NCI-H526 treated with DMSO at 0.1 percent for 48 hours (cell line): ENCODE results near the gene MIOS.

Source experiments
- DNase-seq: peaks from one replicate; lab custom pipeline; 2025; lab: John Stamatoyannopoulos, UW

The MIOS gene

DNA sequence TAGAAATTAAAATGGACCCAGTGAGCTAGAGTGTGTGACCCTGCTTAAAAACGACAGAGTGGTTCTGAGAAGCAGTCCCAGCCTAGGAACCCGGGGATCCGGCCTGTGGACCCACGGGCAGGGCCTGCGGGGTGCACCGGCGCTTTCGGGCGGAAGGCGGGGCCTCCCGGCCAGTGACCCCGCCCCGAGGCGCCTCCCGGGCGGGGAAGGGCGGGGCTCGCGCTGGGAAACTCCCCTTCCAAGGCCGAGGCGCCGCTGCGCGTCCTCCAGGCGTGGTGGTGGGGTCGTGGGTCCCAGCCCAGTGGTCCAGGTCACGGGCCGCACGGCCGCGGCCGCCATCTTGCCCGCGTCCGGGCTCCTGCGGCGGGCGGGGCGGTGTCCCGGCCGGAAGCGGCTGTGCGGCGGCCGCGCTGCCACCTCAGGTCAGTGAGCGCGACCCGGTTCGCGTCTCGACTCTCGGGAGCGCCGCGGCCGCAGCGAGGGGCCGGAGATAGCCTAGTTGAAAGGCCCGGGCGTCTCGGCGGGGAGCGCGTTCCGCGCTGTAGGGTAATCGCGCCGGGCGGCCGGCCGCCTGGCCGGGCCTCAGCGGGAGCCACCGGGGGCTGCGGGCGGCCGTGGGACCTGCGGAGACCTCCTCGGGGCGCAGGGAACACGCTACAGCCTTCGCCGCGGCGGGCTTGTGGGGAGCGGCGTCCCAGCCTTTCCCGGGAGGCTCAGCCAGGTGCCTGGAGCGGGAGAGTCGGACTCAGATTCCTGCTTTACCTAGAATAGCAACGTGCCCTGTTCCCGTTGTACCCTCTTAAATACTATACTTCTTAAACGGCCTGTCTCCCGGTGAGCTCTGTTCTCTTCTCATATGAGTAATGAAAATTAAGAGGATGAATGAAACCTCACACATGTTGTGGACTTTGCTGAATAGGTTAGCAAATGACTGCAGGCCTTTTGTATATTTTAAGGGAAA is at the start of gene MIOS:
Gene MIOS (plus strand): TSS at position 234 of the 961 bp plus-strand sequence. CDS start 5,592 bp downstream, outside the sequence.
- DNase-seq = peak; percentile 42

DNA sequence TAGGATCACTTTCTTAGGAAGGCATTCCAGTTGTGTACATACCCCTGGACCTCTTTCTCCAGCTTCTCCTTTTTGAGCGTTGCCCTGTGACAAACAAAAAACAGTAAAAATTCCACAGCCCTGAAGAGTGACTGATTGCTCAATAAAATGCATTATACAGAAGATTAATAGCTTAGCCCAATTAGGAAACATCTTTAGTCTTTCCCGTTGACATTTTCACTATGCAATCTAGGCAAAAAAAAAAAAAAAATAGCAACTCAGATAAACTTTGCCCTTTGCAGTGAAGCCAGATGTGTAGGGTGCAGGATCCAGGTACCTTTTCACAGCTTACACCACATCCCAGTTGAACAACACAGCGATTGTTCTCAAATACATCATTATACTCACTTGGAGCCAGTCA is 48.9 kb upstream of the MIOS start:
- no peak for DNase-seq

DNA sequence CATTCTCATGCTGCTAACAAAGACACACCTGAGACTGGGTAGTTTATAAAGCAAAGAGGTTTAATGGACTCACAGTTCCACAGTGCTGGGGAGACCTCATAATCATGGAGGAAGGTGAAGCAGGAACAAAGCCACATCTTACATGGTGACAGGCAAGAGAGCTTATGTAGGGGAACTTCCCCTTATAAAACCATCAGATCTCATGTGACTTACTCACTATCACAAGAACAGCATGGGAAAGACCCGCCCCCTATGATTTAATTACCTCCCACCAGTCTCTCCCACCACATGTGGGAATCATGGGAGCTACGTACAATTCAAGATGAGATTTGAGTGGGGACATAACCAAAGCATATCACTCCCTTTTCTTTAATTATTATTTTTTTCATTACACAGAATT is 47.6 kb upstream of the MIOS start:
- no peak for DNase-seq

DNA sequence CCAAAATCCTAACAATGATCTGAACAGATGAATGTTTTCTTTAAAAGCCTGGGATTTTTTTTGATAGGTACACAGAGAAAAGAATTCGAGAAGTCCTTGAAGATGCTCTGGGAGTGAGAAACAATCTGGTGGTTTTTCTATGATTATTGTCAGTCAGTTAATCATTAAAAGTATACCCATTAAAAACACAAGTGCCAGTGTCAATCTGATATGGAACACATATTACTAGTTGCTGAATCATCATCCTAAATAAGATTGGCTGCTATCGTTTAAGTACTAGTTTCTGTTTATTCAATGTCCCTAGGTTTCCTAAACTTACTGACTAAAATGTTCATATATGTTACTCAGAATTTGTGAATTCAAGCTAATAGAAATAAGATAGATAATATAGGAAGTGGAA is 47.2 kb upstream of the MIOS start:
- no peak for DNase-seq

DNA sequence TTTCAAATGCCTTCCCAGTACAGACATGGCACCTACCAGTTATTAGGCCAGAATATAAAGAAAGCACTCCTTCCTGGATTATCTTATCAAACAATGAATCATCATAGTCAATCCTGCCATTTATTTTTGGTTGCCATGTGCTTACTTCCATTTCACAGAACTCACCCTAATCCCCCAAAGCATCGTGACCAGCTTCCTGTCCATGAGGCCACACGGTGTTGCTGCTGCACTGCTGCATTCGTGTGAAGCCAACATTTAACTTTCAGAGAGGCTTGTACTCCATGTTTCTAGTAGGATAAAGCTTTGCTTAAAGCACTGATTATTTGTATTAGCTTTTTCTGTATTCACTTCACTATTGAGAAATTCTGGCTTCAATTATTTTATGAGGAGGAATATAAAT is 45.4 kb upstream of the MIOS start:
- DNase-seq = no peak

DNA sequence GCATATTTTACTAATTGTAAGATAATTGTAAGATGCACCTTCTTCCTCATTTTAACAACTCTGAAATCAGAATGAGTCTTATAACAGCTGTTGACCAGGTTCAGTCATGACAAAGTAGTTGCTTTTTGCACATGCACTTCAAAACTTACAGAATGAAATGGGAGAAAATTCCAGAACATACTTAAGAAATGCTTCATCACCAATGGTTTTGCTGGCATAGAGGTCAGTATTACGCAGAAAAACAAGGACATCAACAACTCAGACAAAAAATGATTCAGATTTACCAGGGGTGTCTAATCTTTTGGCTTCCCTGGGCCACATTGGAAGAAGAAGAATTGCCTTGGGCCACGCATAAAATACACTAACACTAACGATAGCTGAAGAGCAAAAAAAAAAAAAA is 44.3 kb upstream of the MIOS start:
- no peak for DNase-seq

DNA sequence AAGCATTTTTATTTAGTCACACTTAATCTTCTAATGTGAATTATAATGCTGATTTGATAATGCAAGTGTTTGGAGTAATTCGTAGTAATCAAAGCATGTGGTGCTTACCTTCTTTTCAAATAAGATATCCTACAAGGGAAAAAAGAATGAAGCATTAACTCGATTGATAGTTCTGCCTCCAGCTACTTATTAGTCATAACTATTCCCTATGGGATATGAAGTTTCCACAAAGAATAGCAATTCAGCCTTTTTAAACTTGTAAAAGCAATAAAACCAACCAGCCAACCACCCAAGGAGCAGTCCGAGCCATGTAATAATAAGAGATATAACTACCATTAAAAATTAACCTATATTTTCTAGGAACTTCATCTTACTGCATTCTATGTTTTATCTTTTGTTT is 42.6 kb upstream of the MIOS start:
- no peak for DNase-seq

DNA sequence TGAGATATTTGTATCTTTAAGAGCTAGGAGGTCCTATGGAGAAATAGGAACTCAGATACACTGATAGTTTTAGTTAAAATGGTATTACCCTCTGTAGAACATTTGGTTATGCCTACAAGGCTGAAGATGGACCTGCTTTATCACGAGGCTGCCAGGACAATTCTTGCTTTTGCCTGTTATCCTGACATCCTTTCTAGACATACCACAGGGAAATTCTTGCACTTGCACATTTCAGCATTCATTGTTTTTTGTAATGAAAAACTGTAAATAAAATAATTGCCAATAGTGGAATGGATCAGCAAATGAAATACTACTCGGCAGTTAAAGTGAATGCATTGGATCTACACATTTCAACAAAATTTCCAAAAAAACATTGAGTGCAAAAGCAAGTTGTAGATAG is 40.7 kb upstream of the MIOS start:
- no peak for DNase-seq

DNA sequence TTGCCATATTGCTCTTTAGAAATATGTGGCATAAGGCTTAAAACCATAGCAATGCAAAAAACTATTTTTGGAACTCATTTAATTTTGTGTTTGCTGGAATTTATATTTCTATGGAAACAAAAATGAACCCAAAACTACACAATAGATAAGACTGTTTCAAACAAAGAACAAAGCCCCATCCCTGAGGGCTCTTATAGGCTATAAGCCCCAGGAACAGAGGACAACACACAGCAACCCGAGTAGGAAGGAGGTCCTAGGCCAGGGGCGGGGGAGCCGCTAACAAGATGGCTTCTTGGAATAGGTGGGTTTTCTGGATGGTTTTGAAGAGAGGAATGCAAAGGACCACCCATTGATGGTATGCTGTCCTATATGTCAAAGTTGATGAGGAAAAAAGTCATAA is 39.6 kb upstream of the MIOS start:
- no peak for DNase-seq

DNA sequence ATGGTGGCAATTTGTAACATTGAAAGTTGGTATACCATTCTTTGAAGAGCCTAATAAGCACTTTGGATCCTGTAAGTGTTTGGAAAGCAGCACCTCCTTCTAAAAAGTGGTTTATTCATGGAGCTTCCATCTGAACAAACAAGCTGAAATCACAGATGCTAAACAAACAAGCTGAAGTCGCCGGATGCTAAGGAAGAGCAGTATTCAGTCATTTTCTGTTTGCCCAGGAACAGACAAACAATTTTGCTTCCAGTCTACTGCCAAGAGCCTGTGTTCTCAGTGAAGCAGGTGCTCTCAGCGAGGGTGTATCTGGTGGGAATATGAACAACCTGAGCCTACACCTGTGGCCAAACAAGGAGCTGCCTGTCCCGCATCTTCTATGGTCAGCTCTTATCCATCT is 37.4 kb upstream of the MIOS start:
- no peak for DNase-seq

DNA sequence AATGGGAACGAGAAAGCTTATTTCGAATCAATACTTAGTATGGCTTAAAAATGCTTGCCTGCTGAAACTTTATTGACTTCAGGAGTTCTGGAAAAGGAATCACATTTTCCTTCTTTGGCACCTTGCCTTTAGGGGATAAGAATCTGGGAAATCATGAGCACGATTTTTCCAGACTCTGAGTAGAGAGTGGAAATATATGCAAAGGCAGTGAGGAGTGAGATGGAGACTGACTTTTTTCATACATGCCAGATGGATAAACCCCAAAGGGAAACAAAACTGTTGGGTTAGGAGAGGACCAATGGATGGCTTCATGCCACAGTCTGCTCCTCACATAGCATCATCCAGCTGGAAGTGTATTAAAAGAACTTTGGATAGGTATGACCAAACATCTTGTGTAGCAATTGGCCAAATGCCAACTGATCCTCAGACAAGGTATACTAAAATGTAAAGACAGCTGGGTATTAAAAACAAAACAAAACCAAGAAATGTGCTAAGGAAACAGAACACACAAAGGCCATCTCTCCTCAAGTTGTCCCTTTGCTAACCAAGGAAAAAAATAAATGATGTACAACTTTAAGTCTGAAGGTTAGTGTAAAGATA is 32.8 kb upstream of the MIOS start:
- DNase-seq = no peak

DNA sequence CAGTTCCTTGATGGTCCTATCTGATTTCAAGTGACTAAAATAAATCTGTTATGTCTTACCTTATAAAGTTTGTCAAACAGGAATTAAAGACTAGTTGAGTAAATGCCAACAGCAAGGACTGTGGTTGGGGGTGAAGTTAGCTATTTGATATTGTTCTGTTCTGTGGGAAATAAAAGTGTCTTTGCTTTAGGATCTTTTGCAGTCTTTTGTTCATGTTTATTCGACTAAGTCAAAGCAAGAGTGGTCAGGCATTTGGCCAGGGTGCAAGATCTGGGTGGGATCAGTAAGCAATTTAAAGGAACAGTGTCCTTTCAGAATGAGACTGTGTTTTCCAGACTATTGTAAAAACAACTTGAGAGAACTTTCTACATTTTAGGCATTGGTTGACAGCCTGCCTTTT is 31.0 kb upstream of the MIOS start, which contains the start of gene COL28A1:
Gene COL28A1 (minus strand): TSS at position 183 of the 400 bp plus-strand sequence. CDS start 2,998 bp downstream, outside the sequence.
- no peak for DNase-seq

DNA sequence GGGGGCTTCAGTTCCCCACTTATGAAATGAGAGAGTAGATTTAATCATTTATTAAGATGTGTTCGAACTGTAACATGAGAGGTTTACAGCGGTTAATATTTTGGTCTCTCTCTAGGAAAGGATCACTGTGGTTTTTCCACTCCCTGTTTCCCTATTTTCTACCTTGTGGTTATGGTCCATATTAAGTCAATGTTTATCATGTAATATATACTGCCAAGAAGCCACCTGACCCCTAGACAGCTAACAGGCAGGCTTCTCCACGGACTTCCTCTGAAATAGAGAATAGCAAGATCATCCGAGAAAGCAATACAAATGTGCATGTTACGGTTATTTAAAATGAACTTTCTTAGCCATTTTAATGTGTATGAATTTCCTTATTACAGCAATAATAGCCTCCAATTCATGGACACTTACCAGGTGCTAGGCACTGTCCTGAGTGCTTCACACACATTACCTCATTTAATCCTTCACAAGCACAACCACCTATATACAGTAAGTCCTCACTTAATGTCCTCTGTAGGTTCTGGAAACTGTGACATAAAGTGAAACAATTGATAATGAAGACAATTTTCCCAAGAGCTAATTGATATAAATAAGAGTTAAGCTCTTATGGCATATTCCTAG is 30.2 kb upstream of the MIOS start:
- DNase-seq = no peak

DNA sequence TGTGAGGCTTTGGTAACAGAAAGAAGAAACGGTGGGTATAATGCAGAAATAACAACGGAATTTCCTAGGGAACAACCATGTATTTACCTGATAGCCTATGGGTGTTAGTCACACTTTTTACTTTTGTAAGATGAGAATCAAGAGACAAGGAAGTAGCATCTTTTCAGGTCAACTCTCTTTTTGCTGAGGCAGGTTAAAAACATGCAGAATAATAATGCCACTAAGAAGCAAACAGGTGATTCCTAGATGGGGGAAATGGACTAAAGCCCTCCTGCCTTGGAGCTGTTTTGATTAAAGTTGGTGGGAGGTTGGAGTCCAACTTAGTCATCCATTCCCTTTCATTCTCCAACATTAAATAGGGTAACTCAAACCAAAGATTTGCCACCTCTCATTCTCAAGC is 29.0 kb upstream of the MIOS start:
- DNase-seq = no peak

DNA sequence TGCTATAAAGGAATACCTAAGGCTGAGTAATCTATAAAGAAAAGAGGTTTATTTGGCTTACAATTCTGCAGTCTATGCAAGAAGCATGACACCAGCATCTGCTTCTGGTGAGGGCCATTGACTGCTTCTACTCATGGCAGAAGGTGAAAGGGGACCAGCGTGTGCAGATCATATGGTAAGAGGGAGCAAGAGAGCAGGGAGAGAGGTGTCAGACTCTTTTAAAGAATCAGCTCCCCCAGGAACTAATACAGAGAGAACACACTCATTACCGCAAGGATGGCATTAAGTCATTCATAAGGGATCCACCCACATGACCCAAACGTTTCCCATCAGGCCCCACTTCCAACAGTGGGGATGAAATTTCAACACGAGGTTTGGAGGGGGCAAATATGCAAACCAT is 27.5 kb upstream of the MIOS start:
- DNase-seq = no peak

DNA sequence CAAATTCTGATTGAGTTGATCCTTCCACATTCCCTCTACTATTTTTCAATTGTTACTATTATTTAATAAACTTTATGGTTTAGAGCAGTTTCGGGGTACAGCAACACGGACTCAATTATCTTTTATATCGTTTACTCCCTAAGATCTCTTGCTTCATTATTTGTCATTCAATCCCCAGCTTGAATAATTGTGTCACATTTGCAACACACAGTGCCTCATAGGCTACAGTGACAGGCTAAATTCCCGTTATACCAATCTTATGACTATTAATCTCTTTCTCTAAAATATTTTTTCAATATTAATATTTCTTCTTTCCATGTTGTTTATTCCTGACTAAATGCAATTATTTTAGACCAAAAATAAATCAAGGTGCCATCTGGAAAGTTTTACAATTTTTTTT is 27.0 kb upstream of the MIOS start:
- DNase-seq = no peak

DNA sequence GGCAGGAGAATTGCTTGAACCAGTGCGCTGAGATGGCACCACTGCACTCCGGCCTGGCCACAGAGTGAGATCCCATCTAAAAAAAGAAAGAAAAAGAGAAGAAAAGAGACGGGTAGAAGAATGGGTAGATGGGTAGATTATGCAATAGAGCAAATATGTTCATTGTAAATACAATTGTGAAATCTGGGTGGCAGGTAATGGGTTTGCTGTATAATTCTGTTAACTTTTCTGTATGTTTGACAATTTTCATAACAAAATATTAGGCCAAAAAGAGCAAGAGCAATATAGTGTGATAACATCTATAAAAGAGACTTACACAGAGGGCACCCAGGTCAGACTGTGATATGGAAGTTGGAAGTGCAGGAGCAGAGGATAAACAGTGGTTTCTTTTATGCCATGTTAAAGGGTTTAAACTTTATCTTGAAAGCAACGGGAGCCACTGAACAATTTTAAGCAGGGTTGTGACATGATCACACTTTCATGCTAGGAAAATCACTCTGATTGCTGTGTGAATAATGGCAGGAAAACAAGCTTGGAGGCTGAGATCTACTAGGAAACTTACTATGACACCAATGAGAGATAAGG is 24.3 kb upstream of the MIOS start:
- no peak for DNase-seq

DNA sequence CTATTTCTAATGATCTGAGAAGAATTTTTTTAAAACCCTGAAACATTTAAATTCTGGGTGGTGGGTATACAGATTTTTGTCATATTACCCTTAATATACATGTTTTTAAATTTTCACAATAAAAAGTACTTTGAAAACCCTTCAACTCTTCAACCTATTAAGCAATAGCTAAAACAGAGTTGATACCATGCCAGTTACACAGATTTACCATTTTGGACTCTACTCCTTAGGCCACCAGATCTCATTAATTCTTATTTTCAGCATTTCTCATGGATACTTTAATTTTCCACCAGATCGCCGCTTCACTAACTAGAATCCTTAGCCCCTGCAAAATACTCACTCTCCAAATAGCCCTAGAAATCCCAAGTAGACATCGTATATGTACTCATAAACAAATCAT is 18.3 kb upstream of the MIOS start:
- DNase-seq = no peak

DNA sequence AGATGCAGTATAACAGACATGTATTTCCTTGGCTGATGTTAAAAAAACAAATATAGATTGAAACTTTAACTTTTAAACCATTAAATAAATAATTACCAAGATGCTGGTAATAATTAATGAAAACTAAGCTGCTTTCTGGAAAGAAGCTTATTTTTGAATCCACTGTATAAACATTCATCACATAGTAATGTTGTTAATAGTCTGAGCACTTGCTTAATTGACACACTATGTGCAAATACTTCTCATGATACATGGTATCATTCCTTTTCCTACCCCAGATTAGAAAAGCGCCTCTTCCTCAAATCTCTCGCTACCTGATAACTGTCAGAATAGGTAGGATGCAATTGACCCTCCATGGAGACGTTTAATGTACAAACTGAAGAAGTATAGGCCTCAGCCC is 16.0 kb upstream of the MIOS start:
- no peak for DNase-seq

DNA sequence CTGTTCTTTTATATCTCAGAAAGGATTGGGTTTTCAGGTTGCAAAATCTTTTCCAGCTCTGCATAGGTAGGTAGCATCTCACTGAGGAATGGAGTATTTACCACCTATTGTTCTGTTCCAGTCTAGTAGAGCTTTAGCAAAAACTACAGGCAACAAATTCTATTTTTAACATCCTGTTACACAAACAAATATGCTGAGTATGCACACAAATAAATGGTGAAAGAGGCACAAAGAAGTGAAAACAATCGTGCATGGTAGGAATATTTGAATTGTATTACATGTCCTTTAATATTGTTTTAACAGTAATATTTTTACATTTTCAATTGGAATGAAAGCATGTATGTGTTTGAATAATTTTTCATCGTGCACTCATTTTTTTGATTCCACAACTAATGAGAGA is 14.5 kb upstream of the MIOS start:
- no peak for DNase-seq

DNA sequence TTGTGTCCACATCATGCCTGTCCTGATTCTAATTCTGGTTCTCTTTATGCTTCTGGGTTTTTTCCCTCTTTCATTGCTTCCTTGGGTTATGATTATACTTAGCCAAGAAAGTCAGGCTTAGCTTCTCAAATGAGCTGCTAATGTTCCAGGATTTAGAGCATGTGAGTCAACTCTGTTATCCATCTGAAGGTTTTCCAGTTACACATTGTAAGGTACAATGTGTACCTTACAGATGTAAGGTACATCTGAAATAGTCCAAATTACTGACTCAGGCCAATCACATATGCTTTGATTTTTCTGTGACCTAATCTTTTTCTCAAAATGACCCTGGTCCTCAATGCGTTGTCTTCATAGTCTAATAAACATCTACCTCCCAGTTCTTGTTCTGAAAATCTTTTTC is 13.3 kb upstream of the MIOS start:
- DNase-seq = no peak

DNA sequence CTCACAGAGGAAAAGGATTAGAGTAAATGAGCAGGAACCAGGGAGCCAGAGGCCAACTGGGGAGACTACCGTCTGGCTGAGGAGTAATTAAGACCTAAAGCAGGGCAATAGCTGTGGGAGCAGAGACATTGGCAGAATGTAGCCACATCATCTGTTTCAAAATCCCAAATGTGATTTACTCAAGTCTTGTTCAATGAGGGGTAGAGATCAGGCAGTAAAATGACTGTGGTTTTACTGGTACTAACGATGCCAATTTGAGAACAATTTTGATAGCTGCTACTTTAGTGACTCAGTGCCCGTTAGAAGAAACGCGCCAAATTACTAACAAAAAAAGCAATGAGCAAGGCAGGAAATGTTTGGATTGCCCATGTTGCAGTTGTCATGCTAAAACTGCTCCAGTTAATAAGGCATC is 12.7 kb upstream of the MIOS start:
- DNase-seq = no peak
